HG02970 (cell line): ENCODE data around the gene ATG16L2.
"Not testable (repeated sequence)": the region's sequence is repeated elsewhere in the genome, so short reads cannot be mapped to it uniquely, and the experiment has no call there.

Experiments used
- ATAC-seq: cut with Tn5 transposase; IDR thresholded peaks from one replicate; pipeline ENCODE4 v1.9.1; 2021; ENCODE audit warnings: mild to moderate bottlenecking, moderate library complexity, moderate number of reproducible peaks; ENCODE audit not compliant: unreplicated experiment, low FRiP score

ATG16L2 gene

DNA sequence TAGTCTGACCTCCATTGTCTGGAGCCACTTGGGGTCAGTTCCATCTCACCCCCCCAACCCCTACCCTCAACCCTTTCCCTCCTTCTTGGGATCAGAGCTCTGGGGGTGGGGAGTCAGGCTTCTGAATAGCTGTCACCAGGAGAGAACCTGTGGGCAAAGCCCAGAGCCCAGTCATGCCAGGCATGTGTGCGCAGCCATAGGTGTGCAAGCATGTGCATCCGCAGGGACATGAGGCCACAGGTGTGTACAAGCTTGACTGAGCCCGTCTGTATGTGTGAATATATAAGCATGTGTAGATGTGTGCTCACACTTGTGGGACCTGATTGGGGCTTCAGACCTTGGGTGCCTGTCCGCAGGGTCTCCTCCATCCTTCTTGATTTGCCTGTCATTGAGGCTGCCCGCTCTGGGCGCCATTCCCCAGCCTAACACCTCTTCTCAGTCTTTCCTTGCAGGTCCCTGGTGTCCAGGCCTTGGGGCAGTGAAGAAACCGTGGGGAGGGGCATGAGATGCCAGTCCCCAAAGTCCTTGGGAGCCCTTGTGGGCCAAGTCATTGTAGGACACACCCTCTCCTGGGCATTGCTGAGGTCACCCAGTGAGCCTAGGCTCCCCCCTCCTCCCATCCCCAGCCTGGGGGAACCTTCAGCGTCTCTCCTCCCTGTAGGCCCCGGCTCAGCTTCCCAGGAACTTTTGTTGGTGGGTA is 9.0 kb downstream of the ATG16L2 start:
- no peak for ATAC-seq

DNA sequence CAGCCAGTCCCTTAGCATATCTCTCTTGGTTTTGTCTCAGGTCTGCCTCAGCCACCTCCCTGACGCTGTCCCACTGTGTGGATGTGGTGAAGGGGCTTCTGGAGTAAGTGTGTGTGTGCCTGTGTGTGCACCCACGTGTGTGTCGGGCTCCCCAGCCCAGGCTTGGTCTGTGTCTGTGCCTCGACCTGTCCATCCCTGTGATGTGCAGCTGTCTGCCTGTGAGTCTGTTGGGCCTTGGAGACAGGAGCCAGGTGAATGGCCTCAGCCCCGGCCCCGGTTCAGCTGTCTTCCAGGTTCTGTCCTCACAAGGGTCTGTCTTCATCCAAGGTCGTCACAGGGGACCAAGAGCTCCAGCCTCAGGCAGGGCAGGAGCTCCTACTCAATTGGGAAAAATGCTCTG is 9.8 kb downstream of the ATG16L2 start:
- ATAC-seq = no peak

GRCh38 chr11:72824811-72825505 is 10.7 kb downstream of the ATG16L2 start:
- ATAC-seq = no peak

DNA sequence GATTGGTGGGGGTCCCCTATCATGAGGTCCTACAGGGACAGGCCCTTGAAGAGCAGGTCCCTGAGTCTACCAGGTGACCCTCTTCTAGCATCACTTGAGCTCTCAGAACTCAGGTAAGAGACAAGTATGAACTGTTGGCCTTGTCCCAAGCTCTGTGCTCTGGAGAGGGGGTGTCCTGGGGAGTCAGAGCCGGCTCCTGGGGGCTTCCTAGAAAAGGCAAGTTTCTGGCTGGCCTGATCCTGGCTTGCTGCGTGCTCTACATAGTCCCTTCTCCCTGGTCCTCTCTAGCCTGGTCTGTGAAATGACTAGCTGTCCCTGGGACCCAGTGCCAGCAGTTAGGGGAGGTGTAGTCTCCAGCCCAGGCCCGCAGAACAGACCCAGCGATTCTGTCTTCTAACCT is 11.4 kb downstream of the ATG16L2 start:
- no peak for ATAC-seq

DNA sequence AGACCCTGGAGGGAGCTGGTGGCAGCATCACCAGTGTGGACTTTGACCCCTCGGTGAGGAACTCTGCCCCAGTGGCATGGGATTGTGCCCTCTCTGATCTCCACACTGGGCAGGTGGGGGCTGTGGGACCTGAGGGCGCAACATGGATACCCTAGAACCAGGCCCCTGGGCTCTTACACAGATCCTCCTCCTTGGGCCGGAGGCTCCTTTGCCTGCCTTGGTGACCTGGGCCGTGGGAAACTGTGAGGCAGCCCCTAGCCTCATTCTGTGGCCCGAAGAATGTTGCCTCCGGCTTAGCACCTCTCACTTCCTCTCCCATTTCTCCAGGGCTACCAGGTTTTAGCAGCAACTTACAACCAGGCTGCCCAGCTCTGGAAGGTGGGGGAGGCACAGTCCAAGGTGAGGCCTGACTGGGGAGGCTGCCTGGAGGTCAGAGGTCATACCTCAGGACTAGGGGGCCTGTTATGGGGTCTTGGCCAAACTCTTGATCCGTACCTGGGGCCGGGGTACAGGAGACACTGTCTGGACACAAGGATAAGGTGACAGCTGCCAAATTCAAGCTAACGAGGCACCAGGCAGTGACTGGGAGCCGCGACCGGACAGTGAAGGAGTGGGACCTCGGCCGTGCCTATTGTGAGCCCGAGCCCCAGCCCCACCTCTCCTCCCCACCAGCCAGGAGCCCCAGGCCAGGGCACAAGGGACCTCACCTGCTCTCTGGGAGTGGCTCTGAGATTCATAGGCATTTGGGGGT is 12.2 kb downstream of the ATG16L2 start:
- ATAC-seq = no peak

- ATAC-seq = no peak
These were observed 12.8 kb downstream of the ATG16L2 start for GRCh38 chr11:72826942-72827480.

- ATAC-seq = not testable (repeated sequence)
These were observed 13.4 kb downstream of the ATG16L2 start for GRCh38 chr11:72827656-72828055.

DNA sequence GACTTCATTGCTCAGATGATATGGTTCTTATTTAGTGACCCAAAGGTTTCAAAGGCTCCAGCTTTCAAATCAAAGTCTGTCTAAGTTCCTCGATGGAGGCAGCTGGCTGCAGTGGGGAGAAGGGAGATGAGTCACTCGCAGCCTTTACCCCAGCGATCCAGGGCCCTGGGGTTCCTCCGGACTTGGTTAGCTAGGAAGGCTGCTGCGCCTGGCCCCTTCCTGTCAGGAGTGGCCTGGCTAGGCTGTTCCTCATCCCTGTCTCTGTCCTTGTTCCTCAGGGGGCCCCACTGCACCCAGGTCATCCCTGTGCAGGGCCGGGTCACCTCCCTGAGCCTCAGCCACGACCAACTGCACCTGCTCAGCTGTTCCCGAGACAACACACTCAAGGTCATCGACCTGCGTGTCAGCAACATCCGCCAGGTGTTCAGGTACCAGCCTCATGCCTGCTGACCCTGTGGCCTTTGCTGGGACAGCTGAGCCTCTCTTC is 13.9 kb downstream of the ATG16L2 start:
- no peak for ATAC-seq

DNA sequence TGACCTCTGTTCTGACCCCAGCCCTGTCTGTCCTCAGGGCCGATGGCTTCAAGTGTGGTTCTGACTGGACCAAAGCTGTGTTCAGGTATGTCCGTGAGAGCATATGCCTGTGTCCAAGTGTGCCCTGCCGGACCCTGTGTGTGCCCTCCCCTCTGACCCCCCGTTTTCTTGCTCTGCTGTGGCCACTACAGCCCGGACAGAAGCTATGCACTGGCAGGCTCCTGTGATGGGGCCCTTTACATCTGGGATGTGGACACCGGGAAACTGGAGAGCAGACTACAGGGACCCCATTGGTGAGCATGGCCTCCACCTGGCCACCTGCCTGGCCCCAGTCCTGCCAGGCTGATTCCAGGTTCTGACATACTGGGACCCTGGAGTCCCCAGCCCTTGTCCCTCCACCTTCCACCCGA is 14.5 kb downstream of the ATG16L2 start:
- ATAC-seq = no peak

- ATAC-seq = no peak
These were observed 15.0 kb downstream of the ATG16L2 start for GRCh38 chr11:72829178-72829577.

- ATAC-seq = no peak
These were observed 15.8 kb downstream of the ATG16L2 start for GRCh38 chr11:72829884-72830533.

GRCh38 chr11:72831521-72832300 is 17.5 kb downstream of the ATG16L2 start:
- ATAC-seq = no peak

- ATAC-seq = no peak
These were observed 18.3 kb downstream of the ATG16L2 start for GRCh38 chr11:72832301-72833082.

DNA sequence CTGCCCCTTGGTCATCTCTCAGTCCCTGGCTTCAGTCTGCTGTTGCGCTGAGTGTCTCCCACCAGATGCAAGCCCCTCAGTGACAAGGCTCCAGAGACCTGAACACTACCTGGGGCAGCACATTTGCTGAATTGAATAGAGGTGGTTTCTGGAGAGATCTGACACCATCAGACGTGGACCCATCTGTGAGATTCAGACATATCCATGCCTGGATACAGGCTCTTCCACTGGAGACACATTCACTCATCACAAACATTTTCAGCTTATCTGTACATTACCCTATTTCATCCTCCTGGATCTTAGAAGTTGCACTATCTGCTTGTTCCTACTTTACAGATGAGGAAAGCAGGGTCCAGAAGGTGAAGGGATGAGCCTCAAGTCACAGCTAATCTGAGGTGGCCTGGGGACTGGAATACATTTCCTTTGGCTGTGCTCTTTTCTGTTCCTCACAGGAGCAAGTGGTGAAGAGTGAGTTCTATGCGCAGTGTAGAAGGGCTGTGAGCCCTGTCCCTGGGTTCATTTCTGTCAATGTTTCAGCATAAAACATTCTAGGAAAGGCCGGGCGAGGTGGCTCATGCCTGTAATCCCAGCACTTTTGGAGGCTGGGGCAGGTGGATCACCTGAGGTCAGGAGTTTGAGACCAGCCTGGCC is 19.0 kb downstream of the ATG16L2 start:
- ATAC-seq = no peak

- ATAC-seq = no peak
These were observed 19.7 kb downstream of the ATG16L2 start for GRCh38 chr11:72833811-72834493.

- ATAC-seq = no peak
These were observed 20.7 kb downstream of the ATG16L2 start for GRCh38 chr11:72834905-72835304.

- no peak for ATAC-seq
These were observed 21.9 kb downstream of the ATG16L2 start for GRCh38 chr11:72836111-72836510.
